ENCODE measurements around the gene PLA2G4E. TPM values are rescaled to one million over a fixed set of nuclear protein-coding genes. Genes with fewer than 3 reads are reported as not detected.

Gene PLA2G4E
- total and polyA plus RNA-seq, 9 donors = 0.02 to 0.11 TPM; not detected in 7

- H3K4me1 ChIP-seq (ENCODE audit: insufficient read depth) = no peaks in the 10 kb centered on the region
- 31 to 36% (median 32%) methylated on average over 6 of the region's 6 CpGs for WGBS, 3 donors
- no peak for DNase-seq
- intact Hi-C loops (cut with DNase I) = no loop called here
- H3K9me3 ChIP-seq = no peaks in the 10 kb centered on the region
- no peaks in the 10 kb centered on the region for H3K27me3 ChIP-seq
- no peak overlapping the region for H3K27ac ChIP-seq
- H3K36me3 ChIP-seq = no peaks in the 10 kb centered on the region
- H3K4me3 ChIP-seq = no peak overlapping the region
- TF ChIP-seq CTCF (IDR thresholded peaks at IDR 0.05) (no peak), POLR2A (IDR thresholded peaks at IDR 0.05) (no peak), EP300 (IDR thresholded peaks at IDR 0.05) (no peak)
Observed at GRCh38 chr15:42018306-42019224, 2.3 kb downstream of the PLA2G4E start.

GRCh38 chr15:42016971-42017370 lies 3.9 kb downstream of the PLA2G4E start:
- TF ChIP-seq EP300 (IDR thresholded peaks at IDR 0.05) (no peak), POLR2A (IDR thresholded peaks at IDR 0.05) (no peak), CTCF (IDR thresholded peaks at IDR 0.05) (no peak)
- DNase-seq = no peak
- no peaks in the 10 kb centered on the region for H3K4me1 ChIP-seq (ENCODE audit: insufficient read depth)

GRCh38 chr15:42014406-42014805 lies 6.4 kb downstream of the PLA2G4E start:
- 95 to 96% (median 95%) methylated on average over 4 of the region's 4 CpGs for WGBS, 3 donors
- no peak for TF ChIP-seq CTCF (IDR thresholded peaks at IDR 0.05)
- TF ChIP-seq POLR2A (IDR thresholded peaks at IDR 0.05) = no peak
- no peak for TF ChIP-seq EP300 (IDR thresholded peaks at IDR 0.05)

More at GRCh38 chr15:42016971-42017370, 3.9 kb downstream of the PLA2G4E start:
- intact Hi-C loops (cut with DNase I) = no loop called here
- H3K27me3 ChIP-seq = no peaks in the 10 kb centered on the region
- WGBS, 3 donors = 75 to 88% (median 81%) methylated on average over 6 of the region's 6 CpGs
- no peak overlapping the region for H3K27ac ChIP-seq
- no peaks in the 10 kb centered on the region for H3K36me3 ChIP-seq
- no peak overlapping the region for H3K4me3 ChIP-seq
- no peaks in the 10 kb centered on the region for H3K9me3 ChIP-seq

GRCh38 chr15:42012928-42013482 lies 7.8 kb downstream of the PLA2G4E start:
- H3K4me1 ChIP-seq (ENCODE audit: insufficient read depth) = no peaks in the 10 kb centered on the region
- no peak overlapping the region for H3K27ac ChIP-seq
- no peak for DNase-seq
- no peak overlapping the region for H3K4me3 ChIP-seq
- TF ChIP-seq CTCF (IDR thresholded peaks at IDR 0.05) (no peak), POLR2A (IDR thresholded peaks at IDR 0.05) (no peak), EP300 (IDR thresholded peaks at IDR 0.05) (no peak)
- H3K36me3 ChIP-seq = no peaks in the 10 kb centered on the region
- H3K27me3 ChIP-seq = no peaks in the 10 kb centered on the region
- WGBS, 3 donors = 86 to 90% (median 88%) methylated on average over 10 of the region's 10 CpGs
- H3K9me3 ChIP-seq = no peaks in the 10 kb centered on the region
- intact Hi-C loops (cut with DNase I) = no loop called here

More at GRCh38 chr15:42014406-42014805, 6.4 kb downstream of the PLA2G4E start:
- H3K9me3 ChIP-seq = no peaks in the 10 kb centered on the region
- no peak overlapping the region for H3K27ac ChIP-seq
- no peak overlapping the region for H3K4me3 ChIP-seq
- DNase-seq = no peak
- H3K4me1 ChIP-seq (ENCODE audit: insufficient read depth) = no peaks in the 10 kb centered on the region
- H3K36me3 ChIP-seq = no peaks in the 10 kb centered on the region
- intact Hi-C loops (cut with DNase I) = no loop called here
- no peaks in the 10 kb centered on the region for H3K27me3 ChIP-seq
